Prostate gland (tissue), 2 donors: ENCODE results near the gene MET.

Experiments
- POLR2AphosphoS5 ChIP-seq: sonication (generic); formaldehyde crosslinking; IDR thresholded peaks from one replicate; pipeline ENCODE4 v1.6.1; 2017; ENCODE audit warnings: antibody characterized with exemption
- TF ChIP-seq, protein P1 (sequence below), 4 experiments: fragments of 200-600 bp in 2 of 4; fragments of 450-650 bp in 2 of 4; sonication (generic) in 2 of 4; IDR thresholded peaks; 1 replicate in 3 of 4; 2 replicates in 1 of 4; pipeline ENCODE4 v1.5.1; 2016 to 2019; ENCODE audit warnings: antibody characterized with exemption in 4 of 4, mild to moderate bottlenecking in 2 of 4, moderate library complexity in 2 of 4

DNA sequence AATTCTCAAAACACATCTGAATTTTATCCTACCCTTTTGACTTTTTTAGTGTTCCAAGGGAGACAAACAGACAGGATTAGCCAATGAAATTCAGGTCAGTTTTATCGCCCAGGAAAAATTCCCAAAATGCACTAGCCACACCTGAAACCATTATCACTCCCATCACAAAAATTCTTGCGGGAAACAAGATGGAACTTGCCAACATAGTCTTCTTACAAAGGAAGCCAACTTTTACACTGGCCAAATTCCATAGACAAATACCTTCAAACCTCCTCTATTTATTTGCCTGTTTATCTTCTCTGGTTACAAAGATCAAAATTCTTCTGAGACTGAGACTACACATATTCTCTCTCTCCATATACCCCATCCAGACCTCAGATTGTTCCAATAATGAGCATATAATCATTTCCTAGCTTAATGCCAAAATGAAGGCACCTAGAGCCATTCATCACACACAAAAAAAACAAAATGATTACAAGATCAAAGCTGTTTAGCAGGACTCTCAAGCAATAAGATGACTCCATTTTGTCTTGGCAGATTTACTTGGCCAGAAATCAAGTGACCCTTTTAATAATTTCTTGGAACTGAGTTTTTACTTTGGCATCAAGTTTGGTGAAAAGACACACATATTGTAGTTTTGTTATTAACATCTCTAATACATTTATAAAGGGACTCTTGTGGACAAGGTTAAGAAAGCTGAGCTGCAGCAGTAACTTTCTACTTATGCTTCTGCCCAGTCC lies 30.2 kb downstream of the MET start:
- TF ChIP-seq, protein P1, sequence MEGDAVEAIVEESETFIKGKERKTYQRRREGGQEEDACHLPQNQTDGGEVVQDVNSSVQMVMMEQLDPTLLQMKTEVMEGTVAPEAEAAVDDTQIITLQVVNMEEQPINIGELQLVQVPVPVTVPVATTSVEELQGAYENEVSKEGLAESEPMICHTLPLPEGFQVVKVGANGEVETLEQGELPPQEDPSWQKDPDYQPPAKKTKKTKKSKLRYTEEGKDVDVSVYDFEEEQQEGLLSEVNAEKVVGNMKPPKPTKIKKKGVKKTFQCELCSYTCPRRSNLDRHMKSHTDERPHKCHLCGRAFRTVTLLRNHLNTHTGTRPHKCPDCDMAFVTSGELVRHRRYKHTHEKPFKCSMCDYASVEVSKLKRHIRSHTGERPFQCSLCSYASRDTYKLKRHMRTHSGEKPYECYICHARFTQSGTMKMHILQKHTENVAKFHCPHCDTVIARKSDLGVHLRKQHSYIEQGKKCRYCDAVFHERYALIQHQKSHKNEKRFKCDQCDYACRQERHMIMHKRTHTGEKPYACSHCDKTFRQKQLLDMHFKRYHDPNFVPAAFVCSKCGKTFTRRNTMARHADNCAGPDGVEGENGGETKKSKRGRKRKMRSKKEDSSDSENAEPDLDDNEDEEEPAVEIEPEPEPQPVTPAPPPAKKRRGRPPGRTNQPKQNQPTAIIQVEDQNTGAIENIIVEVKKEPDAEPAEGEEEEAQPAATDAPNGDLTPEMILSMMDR (IDR thresholded peaks at IDR 0.05): no peak
- peak; percentile 56 for TF ChIP-seq POLR2AphosphoS5
